Fibroblast of peridontal ligament (primary cell): ENCODE measurements around the gene DIRAS1.
"Not testable (repeated sequence)": the region's sequence is repeated elsewhere in the genome, so short reads cannot be mapped to it uniquely, and the experiment has no call there.

Experiments
- DNase-seq: peaks from one replicate; pipeline ENCODE4 v3.0.0-alpha.2; 2010; ENCODE audit errors: extremely low read depth

The DIRAS1 gene

DNA sequence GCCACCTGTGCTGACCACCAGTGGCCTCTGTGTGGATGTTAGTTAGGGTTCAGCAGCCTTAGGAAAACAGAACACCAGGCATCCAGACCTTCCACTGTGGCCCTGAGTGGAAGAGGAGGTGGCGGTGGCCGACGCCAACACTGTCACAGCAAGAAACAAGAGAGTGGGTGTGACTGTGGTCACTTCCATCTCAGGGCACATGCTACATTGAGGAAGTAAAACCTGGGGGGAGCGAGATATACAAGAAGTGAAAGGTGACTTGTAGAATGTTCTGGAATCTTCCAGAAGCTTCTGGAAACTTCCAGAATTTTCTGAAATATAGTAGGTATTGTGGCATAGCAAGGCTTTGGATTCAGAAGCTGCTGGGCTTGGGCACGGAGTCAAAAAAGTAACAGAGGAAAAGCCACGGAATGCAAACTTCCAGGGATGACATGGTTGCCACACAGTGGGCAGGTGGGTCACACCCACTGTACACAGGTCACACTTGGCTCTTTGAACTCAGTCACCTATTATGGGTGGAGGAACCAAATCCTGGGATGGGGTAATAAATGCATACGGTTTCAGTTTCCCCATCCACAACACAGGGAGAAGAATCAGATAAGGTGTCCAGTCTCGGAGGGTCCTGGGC, 43.0 kb downstream of the DIRAS1 start:
- no peak for DNase-seq

DNA sequence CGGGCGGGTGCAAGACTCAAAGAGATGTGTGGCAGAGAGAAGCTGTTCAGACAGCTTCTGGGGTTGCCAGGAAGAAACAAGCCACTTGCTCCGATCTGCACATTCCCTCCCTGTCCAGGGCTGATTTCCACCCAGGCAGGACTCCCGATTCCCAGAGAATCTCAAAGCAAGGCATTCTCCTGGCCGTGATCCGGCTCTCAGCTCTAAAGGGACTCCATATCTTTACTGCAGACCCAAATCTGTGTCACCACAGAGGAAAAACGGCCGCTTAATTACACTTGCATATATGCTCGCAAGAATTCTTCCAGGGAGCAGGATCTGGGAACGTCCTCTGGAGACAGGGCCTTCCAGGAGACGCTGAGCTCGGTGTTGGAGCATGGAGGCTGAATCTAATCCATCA, 44.3 kb downstream of the DIRAS1 start:
- DNase-seq = no peak

DNA sequence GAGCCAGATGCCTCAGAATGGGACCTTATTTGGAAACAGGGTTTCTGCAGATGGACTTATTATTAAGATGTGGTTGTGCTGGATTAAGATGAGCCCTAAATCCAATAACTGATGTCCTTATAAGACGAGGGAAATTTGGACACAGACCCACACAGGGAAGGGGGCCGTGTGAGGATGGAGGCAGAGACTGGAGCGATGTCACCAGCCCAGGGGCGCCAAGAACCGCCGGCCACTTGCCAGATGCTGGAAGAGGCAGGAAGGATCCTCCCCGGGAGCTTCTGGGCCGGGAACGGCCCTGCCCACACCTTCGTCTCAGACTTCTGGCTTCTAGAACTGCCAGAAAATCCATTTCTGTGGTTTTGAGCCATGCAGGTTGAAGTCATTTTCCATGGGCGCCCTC, 45.3 kb downstream of the DIRAS1 start:
- no peak for DNase-seq

DNA sequence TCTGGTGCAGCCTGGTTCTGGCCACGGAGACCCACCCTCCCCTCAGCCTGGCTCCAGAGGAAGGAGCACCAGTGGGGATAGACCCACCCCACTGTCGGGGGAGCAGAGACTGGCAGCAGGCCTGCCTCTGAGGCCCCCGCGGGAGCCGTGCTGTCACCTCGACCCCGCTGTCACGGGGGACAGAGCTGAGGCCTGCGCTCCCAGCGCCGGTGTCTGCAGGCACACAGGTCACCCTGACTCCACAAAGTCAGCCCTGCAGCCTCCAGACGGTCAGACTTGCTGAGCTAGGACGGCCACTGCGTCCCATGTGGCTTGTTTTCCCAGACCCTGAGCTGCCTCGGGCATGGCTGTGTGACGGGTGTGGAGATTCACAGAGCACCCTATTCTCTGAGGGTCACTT, 51.0 kb downstream of the DIRAS1 start:
- no peak for DNase-seq

DNA sequence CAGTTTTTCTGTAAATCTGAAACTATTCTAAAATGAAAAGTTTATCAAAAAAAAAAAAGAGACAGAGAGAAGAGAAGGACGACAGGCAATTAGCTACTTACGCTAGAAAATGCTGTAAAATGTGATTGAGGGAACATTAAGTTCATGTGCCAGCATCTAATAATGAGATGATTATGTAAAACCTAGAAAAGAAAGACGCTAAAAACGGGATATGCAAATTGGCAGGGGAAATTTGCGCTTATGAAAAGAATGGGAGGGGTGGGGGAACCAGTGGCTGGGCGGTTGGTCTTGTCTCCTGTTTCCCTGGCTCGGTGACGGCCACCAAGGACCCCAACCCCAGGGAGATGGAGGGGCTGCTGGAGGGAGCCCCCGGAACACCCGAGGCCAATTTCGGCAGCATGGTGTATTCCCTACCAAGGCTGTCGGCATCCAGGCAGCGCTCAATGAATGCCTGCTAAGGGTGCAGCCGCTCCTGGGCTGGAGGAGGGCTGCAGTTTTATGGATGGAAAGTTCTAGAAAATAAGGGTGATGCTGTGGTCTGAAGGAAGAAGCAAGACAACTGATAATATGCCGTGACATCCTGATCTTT, 52.9 kb downstream of the DIRAS1 start:
- DNase-seq = no peak

DNA sequence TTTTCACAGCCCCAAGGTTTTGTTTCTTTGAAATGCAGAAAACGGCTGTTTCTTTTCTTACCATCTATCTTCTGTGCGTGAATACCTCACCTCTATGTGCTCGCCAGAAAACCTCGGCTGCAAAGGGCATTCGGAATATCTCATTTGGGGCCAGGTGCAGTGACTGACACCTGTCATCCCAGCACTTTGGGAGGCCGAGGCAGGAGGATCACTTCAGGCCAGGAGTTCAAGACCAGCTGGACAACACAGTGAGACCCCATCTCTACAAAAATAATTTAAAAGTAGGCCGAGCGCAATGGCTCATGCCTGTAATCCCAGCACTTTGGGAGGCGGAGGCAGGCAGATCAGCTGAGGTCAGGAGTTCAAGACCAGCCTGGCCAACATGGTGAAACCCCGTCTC, 53.8 kb downstream of the DIRAS1 start:
- not testable (repeated sequence) for DNase-seq

DNA sequence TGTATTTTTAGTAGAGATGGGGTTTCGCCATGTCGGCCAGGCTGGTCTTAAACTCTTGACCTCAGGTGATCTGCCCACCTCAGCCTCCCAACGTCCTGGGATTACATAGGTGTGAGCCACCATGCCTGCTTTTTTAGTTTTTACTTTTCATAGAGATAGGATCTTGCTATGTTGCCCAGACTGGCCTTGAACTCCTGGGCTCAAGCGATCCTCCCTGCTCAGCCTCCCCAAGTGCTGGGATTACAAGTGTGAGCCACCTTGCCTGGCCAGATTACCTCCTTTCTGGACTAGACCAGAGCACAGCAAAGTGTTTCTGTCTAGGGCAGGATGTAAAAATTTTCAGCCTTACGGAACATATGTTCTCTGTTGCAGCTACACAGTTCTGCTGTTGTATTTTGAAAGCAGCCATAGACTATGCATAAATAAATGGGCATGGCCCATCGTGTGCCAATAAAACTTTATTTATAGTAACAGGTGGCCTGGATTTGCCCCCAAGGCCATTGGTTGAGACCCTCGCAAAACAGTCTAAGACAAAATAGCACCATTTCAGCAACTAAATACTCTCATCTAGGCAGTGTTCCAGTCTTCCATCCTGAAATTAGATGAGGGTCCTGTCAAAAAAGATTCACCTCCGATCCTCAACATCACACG, 54.7 kb downstream of the DIRAS1 start:
- no peak for DNase-seq

DNA sequence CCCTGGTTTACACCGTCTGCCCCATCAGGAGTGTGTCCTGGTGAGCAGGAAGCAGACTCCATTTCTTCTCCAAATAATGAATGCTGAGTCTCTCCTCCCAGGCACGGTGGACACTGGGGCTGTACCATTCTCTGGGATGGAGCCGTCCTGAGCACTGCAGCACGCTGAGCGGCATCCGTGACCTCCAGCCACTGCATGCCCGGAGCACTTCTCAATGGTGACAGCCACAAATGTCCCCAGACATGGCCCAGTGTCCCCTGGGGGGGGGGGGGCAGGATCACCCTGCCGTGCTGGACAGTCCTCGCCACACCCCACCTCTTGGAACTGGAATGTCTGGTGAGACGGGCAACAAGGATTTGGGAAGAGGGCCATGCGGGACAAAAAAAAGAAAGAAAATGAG, 56.1 kb downstream of the DIRAS1 start:
- DNase-seq = no peak
